ENCODE results near the gene GPR153.
"Not testable (repeated sequence)": the region's sequence is repeated elsewhere in the genome, so short reads cannot be mapped to it uniquely, and the experiment has no call there.

DNA sequence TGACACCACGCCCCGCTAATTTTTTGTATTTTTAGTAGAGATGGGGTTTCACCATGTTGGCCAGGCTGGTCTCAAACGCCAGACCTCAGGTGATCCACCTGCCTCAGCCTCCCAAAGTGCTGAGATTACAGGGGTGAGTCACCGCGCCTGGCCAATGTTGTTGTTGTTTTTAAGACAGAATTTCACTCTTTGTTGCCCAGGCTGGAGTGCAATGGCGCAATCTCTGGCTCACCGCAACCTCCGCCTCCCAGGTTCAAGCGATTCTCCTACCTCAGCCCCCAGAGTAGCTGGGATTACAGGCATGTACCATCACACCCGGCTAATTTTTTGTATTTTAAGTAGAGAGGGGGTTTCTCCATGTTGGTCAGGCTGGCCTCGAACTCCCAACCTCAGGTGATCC lies 41.3 kb downstream of the GPR153 start:
- TF ChIP-seq, protein P1, sequence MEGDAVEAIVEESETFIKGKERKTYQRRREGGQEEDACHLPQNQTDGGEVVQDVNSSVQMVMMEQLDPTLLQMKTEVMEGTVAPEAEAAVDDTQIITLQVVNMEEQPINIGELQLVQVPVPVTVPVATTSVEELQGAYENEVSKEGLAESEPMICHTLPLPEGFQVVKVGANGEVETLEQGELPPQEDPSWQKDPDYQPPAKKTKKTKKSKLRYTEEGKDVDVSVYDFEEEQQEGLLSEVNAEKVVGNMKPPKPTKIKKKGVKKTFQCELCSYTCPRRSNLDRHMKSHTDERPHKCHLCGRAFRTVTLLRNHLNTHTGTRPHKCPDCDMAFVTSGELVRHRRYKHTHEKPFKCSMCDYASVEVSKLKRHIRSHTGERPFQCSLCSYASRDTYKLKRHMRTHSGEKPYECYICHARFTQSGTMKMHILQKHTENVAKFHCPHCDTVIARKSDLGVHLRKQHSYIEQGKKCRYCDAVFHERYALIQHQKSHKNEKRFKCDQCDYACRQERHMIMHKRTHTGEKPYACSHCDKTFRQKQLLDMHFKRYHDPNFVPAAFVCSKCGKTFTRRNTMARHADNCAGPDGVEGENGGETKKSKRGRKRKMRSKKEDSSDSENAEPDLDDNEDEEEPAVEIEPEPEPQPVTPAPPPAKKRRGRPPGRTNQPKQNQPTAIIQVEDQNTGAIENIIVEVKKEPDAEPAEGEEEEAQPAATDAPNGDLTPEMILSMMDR (IDR thresholded peaks at IDR 0.05) = not testable (repeated sequence)
- TF ChIP-seq EZH2 (IDR thresholded peaks at IDR 0.05; ENCODE audit: borderline replicate concordance, insufficient read depth, low read depth, low read length, poor library complexity, severe bottlenecking) = not testable (repeated sequence)
